Peyer's patch (tissue), 4 donors: ENCODE measurements around the gene CAMKV. TPM values are rescaled to one million over a fixed set of nuclear protein-coding genes. Genes with fewer than 3 reads are reported as not detected.

Experiments used
- DNase-seq, 3 donors: peaks; one replicate each; pipeline ENCODE4 v3.0.0-alpha.2; 2017 to 2019
- H3K27ac ChIP-seq, 4 donors: fragments of 200-600 bp; sonication (generic); one replicate each; pipeline ENCODE4 v1.5.1; 2016 to 2019
- H3K27me3 ChIP-seq, 2 donors: fragments of 200-600 bp; sonication (generic); one replicate each; pipeline ENCODE4 v1.5.1; 2019
- H3K36me3 ChIP-seq, 3 donors: fragments of 200-600 bp; sonication (generic); one replicate each; pipeline ENCODE4 v1.5.1; 2016 to 2019
- H3K4me1 ChIP-seq, 4 donors: fragments of 200-600 bp; sonication (generic); one replicate each; pipeline ENCODE4 v1.5.1; 2016 to 2019
- H3K4me3 ChIP-seq, 4 donors: fragments of 200-600 bp; sonication (generic); 1 replicate in 3 of 4; 2 replicates in 1 of 4; pipeline ENCODE4 v1.5.1; 2016 to 2019; ENCODE audit warnings: mild to moderate bottlenecking in 1 of 4
- H3K9me3 ChIP-seq, 4 donors: fragments of 200-600 bp; sonication (generic); one replicate each; pipeline ENCODE4 v1.5.1; 2016 to 2019; ENCODE audit warnings: mild to moderate bottlenecking in 1 of 4
- CTCF ChIP-seq, 6 experiments: fragments of 450-650 bp in 4 of 6; fragments of 200-600 bp in 2 of 6; sonication (generic) in 1 of 6; IDR thresholded peaks; one replicate each; pipeline ENCODE4 v1.5.1; 2017 to 2019; ENCODE audit warnings: antibody characterized with exemption in 6 of 6, mild to moderate bottlenecking in 3 of 6, moderate library complexity in 1 of 6
- POLR2A ChIP-seq, 2 donors: fragments of 450-650 bp; IDR thresholded peaks; one replicate each; pipeline ENCODE4 v1.5.1; 2017; ENCODE audit warnings: antibody characterized with exemption in 2 of 2, mild to moderate bottlenecking in 2 of 2, moderate library complexity in 2 of 2
- total RNA-seq, 4 donors: library from RNA; depleted of rRNA; stranded (reverse); fragments of >200 nt; gene quantifications; one replicate each; pipeline ENCODE4 v1.1.0, GENCODE V29; 2016

CAMKV gene
- total RNA-seq, 4 donors from 2014 or later = 1.2 to 2.1 TPM; not detected in 2

GRCh38 chr3:49842843-49843517, 26.7 kb downstream of the CAMKV start:
- no peak for DNase-seq
- H3K9me3 ChIP-seq = no peaks in the 10 kb centered on the region
- TF ChIP-seq POLR2A (IDR thresholded peaks at IDR 0.05) (no peak), CTCF (IDR thresholded peaks at IDR 0.05) (no peak)
- H3K4me3 ChIP-seq = no peak overlapping the region
- no peak overlapping the region for H3K27ac ChIP-seq
- no peaks in the 10 kb centered on the region for H3K27me3 ChIP-seq
- no peaks in the 10 kb centered on the region for H3K36me3 ChIP-seq
- H3K4me1 ChIP-seq = peaks cover 0 to 10% (median 0%) of the 10 kb centered on the region in 4 donors

GRCh38 chr3:49841806-49842205, 27.9 kb downstream of the CAMKV start:
- Histone ChIP-seq H3K4me1 (peaks cover 0 to 10% (median 0%) of the 10 kb centered on the region in 4 donors), H3K4me3 (no peak overlapping the region), H3K9me3 (no peaks in the 10 kb centered on the region), H3K27me3 (no peaks in the 10 kb centered on the region), H3K36me3 (no peaks in the 10 kb centered on the region), H3K27ac (no peak overlapping the region)
- TF ChIP-seq CTCF (IDR thresholded peaks at IDR 0.05) = no peak
- no peak for TF ChIP-seq POLR2A (IDR thresholded peaks at IDR 0.05)
- no peak for DNase-seq

- no peak overlapping the region for H3K4me3 ChIP-seq
- DNase-seq = peak in 1 of 3 donors; percentile 55
- TF ChIP-seq POLR2A (IDR thresholded peaks at IDR 0.05) (no peak), CTCF (IDR thresholded peaks at IDR 0.05) (peak in 4 of 6 experiments; percentile 8 to 20 (median 18))
- H3K27me3 ChIP-seq = no peaks in the 10 kb centered on the region
- no peaks in the 10 kb centered on the region for H3K36me3 ChIP-seq
- no peaks in the 10 kb centered on the region for H3K9me3 ChIP-seq
- peaks cover 0 to 8% (median 0%) of the 10 kb centered on the region in 4 donors for H3K4me1 ChIP-seq
- no peak overlapping the region for H3K27ac ChIP-seq
Observed at GRCh38 chr3:49841126-49841696, 28.5 kb downstream of the CAMKV start.

- Histone ChIP-seq H3K4me3 (no peak overlapping the region), H3K27me3 (no peaks in the 10 kb centered on the region), H3K36me3 (no peaks in the 10 kb centered on the region), H3K27ac (no peak overlapping the region), H3K9me3 (no peaks in the 10 kb centered on the region), H3K4me1 (peaks cover 0 to 5% (median 0%) of the 10 kb centered on the region in 4 donors)
- no peak for TF ChIP-seq CTCF (IDR thresholded peaks at IDR 0.05)
- DNase-seq = no peak
Observed at GRCh38 chr3:49840388-49840787, 29.3 kb downstream of the CAMKV start.

GRCh38 chr3:49839193-49839809, 30.4 kb downstream of the CAMKV start:
- H3K27ac ChIP-seq = peak overlapping the region in 1 of 4 donors; percentile 28
- TF ChIP-seq POLR2A (IDR thresholded peaks at IDR 0.05) (no peak), CTCF (IDR thresholded peaks at IDR 0.05) (peak; percentile 88 to 95 (median 90))
- no peaks in the 10 kb centered on the region for H3K9me3 ChIP-seq
- no peaks in the 10 kb centered on the region for H3K27me3 ChIP-seq
- no peaks in the 10 kb centered on the region for H3K36me3 ChIP-seq
- H3K4me1 ChIP-seq = peaks cover 0 to 5% (median 0%) of the 10 kb centered on the region in 4 donors
- DNase-seq = peak; percentile 82 to 95 (median 87)
- no peak overlapping the region for H3K4me3 ChIP-seq
